GM19239 (cell line): ENCODE measurements around the gene NEURL3.
"Not testable (repeated sequence)": the region's sequence is repeated elsewhere in the genome, so short reads cannot be mapped to it uniquely, and the experiment has no call there.

Source experiments
- DNase-seq: peaks from one replicate; pipeline ENCODE4 v3.0.0; 2011; ENCODE audit warnings: low spot score; ENCODE audit not compliant: insufficient read length
- FAIRE-seq: peaks from 2 replicates; lab custom pipeline; 2011; peaks lifted over from hg19 to GRCh38; lab: Jason Lieb, UNC

Gene NEURL3, protein sequence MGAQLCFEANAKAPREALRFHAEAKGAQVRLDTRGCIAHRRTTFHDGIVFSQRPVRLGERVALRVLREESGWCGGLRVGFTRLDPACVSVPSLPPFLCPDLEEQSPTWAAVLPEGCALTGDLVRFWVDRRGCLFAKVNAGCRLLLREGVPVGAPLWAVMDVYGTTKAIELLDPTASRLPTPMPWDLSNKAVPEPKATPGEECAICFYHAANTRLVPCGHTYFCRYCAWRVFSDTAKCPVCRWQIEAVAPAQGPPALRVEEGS

DNA sequence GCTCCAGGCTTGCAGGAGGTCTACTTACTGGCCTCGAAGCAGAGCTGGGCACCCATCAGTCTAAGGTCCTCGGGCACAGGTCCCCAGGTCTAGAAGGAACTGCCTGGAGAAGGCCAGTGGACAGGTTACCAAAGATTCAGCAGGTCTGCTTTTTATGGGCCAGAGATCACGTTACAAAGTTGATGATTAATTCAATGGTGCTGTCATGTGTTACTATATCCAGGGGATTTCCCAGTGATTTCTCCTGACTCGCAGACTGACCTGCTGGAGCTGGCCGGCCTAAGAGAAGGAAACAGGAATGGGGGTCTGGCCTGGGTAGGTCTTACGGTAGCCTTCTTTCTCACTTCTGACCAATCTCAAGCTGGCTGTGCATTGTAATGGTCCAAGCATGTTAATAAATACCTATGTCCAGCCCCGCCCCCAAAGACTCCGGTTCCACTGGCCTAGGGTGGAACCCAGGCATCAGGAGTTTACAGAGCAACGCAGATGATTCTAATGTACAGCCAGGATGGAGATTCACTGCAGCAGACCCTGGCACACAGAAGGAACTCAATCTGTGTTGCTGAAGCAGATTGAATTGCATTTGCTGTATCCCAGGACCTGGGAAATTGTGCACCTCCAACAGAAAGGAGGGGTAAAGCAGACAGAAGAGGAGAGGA, at the start of gene NEURL3:
NEURL3 (minus strand) TSS at position 127 of the 659 bp plus-strand sequence; CDS start at position 56, 71 bp downstream.
- FAIRE-seq (no peak), DNase-seq (no peak)

DNA sequence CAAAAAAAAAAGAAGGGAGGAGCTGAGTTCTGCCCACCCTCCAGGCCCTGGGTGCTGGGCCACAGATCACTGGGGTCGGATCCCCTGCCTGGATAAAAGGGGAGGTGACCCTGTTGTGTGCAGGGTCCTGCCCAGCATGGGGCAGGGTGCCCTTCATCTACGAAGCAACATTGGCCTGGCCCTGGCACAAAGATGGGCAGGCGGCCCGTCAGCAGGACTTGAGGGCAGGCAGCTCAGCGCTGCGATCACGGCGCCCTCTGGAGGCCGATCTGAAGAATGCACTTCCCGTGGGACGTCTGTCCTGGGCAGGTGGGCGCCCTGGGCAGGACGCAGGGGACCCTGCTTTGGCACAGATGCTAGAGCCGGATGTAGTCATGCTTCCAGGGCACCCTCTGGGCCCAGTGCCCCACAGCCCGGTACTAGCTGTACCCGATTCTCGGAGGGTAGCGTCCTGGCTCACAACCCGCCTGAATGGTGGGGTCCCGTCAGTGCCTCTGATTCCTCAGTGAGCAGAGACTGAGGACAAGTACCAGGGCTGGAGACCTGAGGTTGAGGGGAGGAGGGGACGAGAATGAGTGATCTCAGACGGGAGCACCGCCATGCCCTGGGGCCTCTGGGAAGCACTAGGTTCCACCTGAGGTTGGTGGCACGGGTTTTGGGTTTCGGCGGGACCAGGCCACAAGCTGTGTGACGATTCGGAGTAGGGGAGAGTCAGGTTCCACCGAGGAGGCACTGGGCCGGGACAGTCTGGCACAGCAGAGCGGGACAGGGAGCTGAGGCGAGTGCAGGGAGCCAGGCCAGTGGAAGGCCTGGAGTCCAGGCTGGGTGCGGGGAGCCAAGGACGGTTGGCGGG, 49.4 kb upstream of the NEURL3 start:
- peak; percentile 59 for FAIRE-seq
- peak; percentile 87 for DNase-seq

DNA sequence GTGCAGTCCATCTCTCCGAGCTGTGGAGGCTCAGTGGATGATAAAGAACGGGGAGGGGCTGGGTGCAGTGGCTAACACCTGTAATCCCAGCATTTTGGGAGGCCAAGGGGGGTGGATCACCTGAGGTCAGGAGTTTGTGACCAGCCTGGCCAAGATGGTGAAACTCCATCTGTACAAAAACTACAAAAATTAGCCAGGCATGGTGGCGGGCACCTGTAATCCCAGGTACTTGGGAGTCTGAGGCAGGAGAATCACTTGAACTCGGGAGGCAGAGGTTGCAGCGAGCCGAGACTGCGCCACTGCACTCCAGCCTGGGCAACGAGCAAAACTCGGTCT, 48.8 kb upstream of the NEURL3 start:
- not testable (repeated sequence) for DNase-seq

DNA sequence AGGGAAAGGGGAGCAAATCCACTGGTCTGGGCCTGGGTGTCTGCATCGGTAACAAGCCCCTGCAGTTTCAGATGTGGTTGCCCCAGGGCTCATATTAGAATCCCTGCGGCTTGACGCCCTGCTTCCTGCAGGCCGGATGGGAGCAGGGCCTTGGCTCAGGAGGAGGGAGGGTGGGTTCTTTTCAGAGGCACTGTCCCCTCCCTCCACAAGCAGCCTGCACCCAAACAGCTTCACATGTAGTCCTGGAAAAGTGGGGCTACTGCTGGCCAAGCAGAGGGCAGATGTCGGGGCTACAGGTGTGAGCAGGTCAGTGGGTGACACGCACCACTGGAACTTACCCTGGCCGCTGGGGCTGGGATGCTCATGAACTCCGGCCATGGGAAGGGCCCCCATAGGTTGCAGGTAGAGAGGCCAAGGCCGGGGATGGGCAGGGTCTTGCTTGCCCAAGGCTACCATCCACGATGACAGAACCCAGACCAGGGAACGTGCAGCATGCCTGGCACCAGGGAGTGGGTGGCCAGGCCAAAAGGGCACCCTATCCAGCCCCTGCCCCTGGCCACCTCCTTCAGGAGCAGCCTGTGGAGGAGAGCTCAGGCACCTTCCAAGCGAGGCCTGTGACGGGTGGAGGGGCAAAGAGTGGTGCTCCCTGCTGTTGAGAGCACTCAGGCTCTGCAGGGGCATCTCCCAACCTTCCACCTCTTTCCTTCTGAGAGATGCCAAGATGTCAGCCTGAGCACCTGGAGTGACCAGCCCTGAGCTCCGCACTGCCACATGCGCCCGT, 48.2 kb upstream of the NEURL3 start:
- DNase-seq = no peak
- FAIRE-seq = no peak

More for the DNA sequence above, 48.8 kb upstream of the NEURL3 start:
- not testable (repeated sequence) for FAIRE-seq

DNA sequence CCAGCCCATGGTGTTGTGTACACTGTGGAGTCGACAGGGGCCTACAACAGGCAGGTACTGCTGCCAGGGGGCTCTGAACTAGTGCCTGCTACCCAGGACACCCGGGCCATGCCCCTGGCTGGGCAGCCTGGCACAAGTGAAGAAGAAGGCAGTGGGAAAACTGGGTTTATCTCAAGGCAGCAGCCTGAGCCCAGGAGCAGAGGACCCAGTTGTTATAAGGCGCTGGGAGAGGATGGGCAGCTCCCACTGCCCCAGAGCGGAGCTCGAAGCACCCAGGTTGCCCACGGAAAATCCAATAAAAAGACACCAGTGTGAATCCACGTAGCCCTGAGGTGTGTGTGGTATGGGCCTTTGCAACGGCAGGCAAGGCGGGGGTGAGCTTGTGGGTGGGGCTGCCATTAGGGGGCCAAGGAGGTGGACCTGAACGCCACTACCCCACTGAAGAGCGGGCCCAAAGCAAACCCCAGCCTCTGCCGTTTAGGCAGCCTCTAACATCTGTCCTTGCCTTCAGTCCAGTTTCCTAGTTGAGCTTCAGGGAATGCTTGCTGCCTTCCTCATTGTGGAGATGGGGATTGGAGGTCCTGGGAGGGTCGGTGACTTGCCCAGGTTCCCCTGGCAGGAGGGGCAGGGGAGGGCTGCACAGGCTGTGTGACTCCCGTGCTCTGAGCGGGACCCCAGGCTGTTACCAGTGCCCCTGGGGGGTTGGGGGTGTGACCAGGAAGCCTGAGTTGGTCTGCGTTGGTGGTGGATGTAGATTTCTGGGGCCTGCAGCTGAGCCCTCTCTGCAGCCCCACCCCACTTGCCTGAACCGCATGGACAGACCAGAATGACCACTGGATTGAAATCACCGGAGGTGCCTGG, 47.4 kb upstream of the NEURL3 start:
- no peak for DNase-seq
- no peak for FAIRE-seq

DNA sequence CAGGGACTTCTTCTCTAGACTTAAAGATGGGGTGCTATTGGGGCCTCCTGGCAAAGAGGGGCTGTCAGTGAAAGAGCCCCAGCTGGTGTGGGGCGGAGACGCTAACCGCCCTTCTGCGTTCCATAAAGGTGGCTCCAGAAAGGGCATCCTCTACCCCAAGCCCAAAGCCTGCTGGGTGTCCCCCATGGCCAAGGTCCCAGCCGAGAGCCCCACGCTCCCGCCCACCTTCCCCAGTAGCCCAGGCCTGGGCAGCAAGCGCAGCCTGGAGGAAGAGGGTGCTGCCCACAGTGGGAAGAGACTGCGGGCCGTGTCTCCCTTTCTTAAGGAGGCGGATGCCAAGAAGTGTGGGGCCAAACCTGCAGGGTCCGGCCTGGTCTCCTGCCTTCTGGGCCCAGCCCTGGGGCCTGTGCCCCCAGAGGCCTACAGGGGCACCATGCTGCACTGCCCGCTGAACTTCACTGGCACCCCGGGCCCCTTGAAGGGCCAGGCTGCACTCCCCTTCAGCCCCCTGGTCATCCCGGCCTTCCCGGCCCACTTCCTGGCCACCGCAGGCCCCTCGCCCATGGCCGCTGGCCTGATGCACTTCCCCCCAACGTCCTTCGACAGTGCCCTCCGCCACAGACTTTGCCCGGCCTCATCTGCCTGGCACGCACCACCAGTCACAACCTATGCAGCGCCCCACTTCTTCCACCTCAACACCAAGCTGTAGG, 46.6 kb upstream of the NEURL3 start:
- FAIRE-seq (no peak), DNase-seq (no peak)

DNA sequence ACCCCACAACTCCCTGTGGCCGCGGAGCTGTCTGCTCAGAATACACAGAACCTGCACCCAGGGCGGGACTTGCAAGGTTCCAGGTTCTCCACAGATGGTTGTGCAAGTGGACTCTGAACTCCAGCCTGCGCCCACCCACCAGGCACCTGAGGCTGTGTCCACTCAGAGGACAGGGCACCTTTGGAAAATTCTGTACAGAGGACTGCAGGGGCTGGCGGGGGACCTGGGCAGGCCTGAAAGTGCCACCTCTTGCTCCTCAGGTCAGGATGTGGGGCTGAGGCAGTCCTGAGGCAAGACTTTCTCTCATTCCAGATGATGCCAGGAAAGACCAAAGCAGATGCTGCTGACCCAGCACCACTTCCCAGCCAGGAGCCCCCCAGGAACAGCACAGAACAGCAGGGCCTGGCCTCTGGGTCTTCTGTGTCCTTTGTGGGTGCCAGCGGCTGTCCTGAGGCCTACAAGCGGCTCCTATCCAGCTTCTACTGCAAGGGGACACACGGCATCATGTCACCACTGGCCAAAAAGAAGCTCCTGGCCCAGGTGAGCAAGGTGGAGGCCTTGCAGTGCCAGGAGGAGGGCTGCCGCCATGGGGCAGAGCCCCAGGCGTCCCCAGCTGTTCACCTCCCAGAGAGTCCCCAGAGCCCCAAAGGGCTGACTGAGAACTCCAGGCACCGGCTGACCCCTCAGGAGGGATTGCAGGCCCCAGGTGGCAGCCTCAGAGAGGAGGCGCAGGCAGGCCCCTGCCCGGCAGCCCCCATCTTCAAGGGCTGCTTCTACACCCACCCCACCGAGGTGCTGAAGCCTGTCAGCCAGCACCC, 45.8 kb upstream of the NEURL3 start:
- FAIRE-seq (no peak), DNase-seq (no peak)

DNA sequence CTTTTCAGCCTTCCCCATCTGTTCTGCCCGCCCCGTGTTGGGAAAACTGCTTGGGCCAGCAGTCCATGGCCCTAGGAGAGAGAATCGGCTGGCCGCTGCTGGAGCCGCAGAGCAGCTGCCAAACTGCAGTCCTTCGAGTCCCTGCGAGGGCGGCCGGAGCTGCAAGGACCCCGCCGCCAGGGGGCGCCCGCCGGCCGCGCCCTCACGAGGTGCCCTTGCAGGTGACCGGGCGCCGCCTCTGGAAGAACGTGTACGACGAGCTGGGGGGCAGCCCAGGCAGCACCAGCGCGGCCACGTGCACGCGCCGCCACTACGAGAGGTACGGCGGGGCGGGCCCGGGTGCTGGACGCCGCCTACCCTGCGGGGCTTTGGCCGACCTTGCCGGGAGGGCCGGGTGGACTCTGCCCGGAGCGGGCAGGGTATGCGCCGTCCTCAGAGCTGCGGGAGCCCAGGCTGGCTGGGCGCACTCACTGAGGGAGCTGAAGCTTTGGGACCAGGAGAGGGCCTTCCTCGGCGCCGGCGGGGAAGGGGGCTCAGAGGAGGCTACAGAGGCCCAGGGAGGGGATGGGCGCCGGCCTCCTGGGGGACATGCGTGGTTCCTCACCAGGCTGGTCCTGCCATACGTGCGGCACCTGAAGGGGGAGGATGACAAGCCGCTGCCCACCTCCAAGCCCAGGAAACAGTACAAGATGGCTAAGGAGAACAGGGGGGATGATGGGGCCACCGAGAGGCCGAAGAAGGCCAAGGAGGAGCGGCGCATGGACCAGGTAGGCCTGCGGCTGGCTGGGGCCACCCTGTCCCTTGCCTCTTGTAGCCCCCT, 45.0 kb upstream of the NEURL3 start:
- no peak for DNase-seq
- FAIRE-seq = no peak

DNA sequence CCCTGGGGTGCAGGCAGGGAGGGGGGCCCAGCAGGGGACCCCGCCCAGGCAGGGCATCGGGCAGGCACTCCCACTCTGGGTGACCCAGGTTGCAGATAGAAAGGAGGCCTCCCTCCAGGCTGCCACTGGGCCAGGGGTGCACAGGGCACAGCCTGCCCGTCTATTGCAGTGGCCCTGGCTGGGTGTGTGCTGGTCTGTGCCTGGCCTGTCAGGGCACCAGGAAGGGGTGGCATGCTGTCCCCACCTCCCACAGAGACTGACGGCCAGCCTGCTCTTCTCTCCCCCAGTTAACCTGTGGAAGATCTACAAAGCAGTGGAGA, 44.3 kb upstream of the NEURL3 start:
- FAIRE-seq (no peak), DNase-seq (no peak)

DNA sequence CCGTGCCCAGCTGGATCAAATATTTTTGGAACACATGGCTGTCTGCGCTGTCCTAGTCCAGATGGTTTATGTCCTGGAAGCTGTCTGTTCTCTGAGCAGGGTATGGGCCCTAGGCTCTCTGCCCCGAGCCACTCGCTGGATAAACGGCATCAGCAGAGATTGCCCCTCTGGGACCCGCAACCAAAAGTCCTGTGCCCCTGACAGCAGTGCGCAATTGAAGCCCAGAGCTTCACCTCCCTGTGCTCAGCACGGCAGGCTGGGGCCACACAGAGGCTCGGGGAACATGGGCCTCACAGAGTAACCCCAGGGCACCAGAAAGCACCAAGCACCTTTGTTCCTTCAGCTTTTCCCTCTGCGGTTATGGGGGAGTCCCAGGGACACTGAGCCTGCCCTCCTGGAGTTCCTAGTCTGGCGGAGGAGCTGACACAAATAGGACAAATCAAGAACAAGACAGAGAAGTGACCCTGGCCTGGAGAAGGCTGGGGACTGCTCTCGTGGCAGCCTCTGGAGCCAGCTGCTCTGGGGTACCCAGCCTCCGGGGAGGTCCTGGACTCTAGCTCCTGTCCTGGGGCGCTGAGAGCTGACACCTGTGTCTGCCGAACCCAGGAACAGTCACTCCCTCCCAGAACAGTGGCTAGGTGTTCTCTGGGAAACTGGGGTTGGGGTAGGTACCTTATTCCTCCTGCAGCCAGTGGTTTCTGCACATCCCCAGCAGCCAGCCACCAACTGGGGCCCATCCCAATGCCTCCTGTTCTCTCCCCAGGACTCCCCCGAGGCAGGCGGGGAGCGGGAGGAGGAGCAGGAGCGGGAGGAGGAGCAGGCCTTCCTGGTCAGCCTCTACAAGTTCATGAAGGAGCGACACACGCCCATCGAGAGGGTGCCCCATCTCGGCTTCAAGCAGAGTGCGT, 43.7 kb upstream of the NEURL3 start:
- FAIRE-seq (no peak), DNase-seq (no peak)

DNA sequence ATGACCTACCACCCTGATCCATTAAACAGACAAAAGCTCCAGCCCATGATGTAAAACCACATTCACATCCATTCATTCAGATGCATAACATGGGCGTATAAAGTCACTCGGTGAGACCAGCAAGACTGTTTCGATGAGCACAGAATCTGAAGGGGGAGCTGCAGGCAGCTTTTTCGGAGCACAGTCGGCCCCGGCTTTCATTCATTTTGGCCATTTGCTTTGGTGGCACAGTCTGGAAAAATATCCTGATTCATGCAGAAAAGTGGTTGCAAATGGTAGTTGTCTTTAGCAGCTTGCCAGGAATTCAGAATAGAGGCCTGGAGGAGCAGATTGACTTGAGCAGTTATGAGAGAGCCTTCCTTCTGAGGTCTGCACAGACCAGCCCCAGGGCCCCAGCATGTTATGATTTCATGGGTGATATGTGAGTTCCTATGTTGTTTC, 42.6 kb upstream of the NEURL3 start:
- FAIRE-seq = no peak
- no peak for DNase-seq

DNA sequence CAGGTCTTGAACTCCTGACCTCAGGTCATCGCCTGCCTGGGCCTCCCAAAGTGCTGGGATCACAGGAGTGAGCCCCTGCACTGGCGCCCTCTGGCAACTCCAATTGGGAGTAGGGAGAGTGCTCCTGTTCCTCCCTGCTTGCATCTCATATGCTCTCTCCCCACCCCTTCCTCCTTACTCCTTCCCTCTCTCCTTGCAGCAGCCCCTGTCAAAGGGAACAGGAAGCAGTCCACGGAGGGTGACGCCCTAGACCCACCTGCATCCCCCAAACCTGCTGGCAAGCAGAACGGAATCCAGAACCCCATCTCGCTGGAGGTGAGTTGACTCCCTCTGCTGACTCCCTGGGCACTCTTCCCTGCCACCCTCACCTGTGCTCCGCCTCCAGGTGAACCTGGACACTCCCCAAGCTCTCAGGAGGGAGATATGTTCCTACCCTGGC, 42.1 kb upstream of the NEURL3 start:
- no peak for DNase-seq
- FAIRE-seq = no peak

DNA sequence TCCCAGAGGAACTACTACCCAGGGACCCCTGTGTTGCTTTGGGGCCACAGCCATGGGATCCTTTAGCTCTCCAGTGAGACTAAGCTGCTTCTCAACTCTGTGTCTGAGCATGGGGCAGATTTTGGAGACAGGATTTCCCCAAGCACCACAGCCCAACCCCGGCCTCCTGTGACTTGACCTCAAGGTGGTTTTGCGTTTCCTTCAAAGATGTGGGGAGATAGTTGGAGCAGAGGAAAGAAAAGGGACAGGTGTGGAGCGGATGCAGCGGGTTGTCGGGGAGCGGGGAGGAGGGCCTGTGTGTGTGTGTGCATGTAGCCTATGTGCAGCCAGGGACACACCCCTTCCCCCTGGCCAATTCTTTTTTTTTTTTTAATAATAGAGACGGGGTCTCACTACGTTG, 41.6 kb upstream of the NEURL3 start:
- DNase-seq (no peak), FAIRE-seq (no peak)

DNA sequence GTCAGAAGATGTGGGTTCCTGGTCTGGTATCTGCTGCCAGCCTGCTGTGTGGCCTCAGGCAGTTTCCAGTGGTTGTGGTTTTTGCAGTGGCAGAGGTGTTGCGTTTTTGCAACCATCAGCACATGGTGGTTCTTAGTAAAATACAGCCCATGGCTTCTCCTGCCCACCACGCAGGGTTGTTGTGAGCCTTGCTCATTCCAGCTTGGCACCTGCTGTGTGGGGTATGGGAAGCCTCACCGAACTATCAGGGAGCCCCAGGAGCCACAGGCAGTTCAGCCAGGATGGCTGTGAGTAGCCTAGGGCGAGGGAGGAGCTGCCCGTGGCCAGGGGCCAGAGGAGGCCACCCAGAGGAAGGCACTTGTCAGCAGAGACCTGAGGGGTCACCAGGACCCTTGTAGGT, 41.2 kb upstream of the NEURL3 start:
- DNase-seq = no peak
- no peak for FAIRE-seq

DNA sequence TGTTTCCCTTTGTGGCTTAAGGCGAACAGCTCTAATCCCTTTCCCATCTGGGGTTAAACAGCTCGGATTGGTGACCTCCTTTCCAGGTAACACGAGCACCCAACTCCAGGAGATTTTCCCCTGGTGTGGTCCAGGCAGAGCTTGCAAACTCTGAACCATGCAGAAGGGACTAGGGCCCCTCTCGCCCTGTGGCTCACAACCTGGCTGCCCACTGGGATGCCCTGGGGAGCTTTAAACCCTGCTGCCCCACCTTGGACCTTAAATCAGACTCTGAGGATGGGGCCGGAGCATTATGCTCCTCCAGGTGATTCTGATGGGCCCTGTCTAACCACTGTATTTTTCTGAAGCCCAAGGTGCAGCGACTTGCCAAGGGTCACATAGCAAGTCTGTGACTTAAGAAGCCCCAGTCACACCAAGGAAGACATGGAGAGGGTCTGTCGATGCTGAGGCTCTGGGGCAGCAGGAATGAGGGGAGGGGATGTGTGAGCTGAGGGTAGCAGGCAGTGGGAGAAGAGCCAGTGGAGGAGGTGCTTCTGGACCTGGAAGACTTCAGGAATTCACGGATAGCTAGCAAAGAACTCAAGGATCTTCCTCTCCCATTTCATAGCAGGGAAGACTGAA, 37.3 kb upstream of the NEURL3 start:
- FAIRE-seq (no peak), DNase-seq (no peak)
